Measurements from ENCODE around the gene STK32B. TPM values are rescaled to one million over a fixed set of nuclear protein-coding genes. Genes with fewer than 3 reads are reported as not detected.
A peak's percentile ranks its signal among the peaks of the same experiment; 100 is the strongest.

STK32B gene
- total RNA-seq, 1 experiment from 2014 or later: 11.6 TPM

DNA sequence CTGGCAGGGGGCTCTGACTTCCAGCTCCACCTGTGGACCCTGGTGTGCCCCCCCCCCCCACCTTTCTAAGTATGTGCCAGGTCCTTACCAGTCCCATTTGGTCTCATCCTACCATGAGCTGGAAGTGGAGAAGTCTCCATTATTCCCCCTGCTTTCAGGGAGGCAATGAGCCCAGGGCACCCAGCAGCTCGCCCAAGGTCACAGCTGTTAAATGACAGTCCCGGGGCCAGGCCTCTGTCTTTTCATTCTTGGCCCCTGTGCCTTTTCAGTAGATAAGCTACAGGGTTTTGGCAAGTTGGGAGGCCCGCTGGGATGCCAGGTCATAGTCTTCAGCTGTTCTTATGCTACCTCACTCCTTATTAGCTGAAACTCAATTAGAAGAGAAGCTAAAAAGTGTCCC, 408.0 kb downstream of the STK32B start:
- no peak overlapping the region for H3K4me3 ChIP-seq (ENCODE audit: low read depth in 2 of 2, low read length in 2 of 2)
- intact Hi-C loops (cut with micrococcal nuclease; ENCODE audit: unreplicated experiment) (loop anchor here (2.0 kb wide), 1 partner anchor 408 kb away; the partner anchor contains the start of gene STK32B), in situ Hi-C loops (cut with HindIII; ENCODE audit: low pct_unique_long_range_greater_than_20kb, low sequenced_read_pairs) (no loop called here)
- H3K27ac ChIP-seq (ENCODE audit: low read length): no peak overlapping the region
- TF ChIP-seq, protein P1, sequence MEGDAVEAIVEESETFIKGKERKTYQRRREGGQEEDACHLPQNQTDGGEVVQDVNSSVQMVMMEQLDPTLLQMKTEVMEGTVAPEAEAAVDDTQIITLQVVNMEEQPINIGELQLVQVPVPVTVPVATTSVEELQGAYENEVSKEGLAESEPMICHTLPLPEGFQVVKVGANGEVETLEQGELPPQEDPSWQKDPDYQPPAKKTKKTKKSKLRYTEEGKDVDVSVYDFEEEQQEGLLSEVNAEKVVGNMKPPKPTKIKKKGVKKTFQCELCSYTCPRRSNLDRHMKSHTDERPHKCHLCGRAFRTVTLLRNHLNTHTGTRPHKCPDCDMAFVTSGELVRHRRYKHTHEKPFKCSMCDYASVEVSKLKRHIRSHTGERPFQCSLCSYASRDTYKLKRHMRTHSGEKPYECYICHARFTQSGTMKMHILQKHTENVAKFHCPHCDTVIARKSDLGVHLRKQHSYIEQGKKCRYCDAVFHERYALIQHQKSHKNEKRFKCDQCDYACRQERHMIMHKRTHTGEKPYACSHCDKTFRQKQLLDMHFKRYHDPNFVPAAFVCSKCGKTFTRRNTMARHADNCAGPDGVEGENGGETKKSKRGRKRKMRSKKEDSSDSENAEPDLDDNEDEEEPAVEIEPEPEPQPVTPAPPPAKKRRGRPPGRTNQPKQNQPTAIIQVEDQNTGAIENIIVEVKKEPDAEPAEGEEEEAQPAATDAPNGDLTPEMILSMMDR (IDR thresholded peaks at IDR 0.05): no peak
- TF ChIP-seq SIN3A (IDR thresholded peaks at IDR 0.05; ENCODE audit: borderline replicate concordance, insufficient read depth, low read depth, low read length) (no peak), TCF7L2 (IDR thresholded peaks at IDR 0.05; ENCODE audit: low read depth, low read length) (no peak), POLR2AphosphoS5 (IDR thresholded peaks at IDR 0.05; ENCODE audit: low read depth, low read length) (no peak)
- TF ChIP-seq, protein P2, sequence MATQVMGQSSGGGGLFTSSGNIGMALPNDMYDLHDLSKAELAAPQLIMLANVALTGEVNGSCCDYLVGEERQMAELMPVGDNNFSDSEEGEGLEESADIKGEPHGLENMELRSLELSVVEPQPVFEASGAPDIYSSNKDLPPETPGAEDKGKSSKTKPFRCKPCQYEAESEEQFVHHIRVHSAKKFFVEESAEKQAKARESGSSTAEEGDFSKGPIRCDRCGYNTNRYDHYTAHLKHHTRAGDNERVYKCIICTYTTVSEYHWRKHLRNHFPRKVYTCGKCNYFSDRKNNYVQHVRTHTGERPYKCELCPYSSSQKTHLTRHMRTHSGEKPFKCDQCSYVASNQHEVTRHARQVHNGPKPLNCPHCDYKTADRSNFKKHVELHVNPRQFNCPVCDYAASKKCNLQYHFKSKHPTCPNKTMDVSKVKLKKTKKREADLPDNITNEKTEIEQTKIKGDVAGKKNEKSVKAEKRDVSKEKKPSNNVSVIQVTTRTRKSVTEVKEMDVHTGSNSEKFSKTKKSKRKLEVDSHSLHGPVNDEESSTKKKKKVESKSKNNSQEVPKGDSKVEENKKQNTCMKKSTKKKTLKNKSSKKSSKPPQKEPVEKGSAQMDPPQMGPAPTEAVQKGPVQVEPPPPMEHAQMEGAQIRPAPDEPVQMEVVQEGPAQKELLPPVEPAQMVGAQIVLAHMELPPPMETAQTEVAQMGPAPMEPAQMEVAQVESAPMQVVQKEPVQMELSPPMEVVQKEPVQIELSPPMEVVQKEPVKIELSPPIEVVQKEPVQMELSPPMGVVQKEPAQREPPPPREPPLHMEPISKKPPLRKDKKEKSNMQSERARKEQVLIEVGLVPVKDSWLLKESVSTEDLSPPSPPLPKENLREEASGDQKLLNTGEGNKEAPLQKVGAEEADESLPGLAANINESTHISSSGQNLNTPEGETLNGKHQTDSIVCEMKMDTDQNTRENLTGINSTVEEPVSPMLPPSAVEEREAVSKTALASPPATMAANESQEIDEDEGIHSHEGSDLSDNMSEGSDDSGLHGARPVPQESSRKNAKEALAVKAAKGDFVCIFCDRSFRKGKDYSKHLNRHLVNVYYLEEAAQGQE (IDR thresholded peaks at IDR 0.05; ENCODE audit: insufficient read depth in 1 of 2, low read depth in 2 of 2, low read length in 1 of 2): no peak
- no peaks in the 10 kb centered on the region for H3K36me3 ChIP-seq (ENCODE audit: control insufficient read depth, insufficient read depth, low read length)
- H3K27me3 ChIP-seq (ENCODE audit: control insufficient read depth, insufficient read depth, low read length): no peaks in the 10 kb centered on the region
- H3K9me3 ChIP-seq (ENCODE audit: control insufficient read depth, insufficient read depth, low read depth, low read length): no peaks in the 10 kb centered on the region
- ATAC-seq (no peak), DNase-seq (ENCODE audit: low read depth, low spot score) (no peak)
- no peaks in the 10 kb centered on the region for H3K4me1 ChIP-seq (ENCODE audit: control insufficient read depth, insufficient read depth, low read length)
- CTCF ChIA-PET: no interaction called here
- POLR2A ChIA-PET: no interaction called here
- no TSS peak for BruUV-seq (replicated peaks)

DNA sequence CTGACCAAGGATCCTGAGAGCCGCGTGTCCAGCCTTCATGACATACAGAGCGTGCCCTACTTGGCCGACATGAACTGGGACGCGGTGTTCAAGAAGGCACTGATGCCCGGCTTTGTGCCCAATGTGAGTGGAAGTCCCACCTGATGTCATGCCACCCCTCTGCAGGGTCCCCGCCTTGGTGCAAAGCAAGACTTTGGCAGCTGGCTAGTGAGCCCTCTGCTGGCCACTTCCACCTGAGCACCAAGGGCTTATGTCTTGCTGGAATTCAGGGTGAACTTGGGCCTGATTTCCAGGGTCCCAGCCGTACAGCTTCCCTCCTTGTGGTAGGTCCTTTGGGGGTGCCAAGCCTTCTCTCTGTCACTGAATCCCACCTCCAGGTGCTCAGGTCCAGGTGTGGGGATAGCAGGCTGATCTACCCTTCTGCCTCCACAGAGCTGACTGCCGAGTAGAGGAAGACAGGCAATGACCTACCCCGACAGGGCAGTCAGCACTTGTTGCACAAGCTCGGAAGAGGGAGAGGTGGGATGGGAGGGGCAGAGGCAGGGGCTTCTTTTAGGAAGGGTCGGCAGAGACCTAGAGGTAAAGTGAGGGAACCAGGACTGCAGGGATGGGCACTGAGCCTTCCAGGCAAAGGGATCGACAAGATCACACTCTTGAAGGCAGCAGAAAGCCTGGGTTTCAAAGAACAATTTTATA, 409.0 kb downstream of the STK32B start:
- POLR2A ChIA-PET: no interaction called here
- intact Hi-C loops (cut with micrococcal nuclease; ENCODE audit: unreplicated experiment): no loop called here

More for the DNA sequence above, 409.0 kb downstream of the STK32B start:
- no TSS peak for BruUV-seq (replicated peaks)
- Histone ChIP-seq H3K4me1 (ENCODE audit: control insufficient read depth, insufficient read depth, low read length) (no peaks in the 10 kb centered on the region), H3K27me3 (ENCODE audit: control insufficient read depth, insufficient read depth, low read length) (no peaks in the 10 kb centered on the region), H3K4me3 (ENCODE audit: low read depth in 2 of 2, low read length in 2 of 2) (no peak overlapping the region), H3K9me3 (ENCODE audit: control insufficient read depth, insufficient read depth, low read depth, low read length) (no peaks in the 10 kb centered on the region), H3K36me3 (ENCODE audit: control insufficient read depth, insufficient read depth, low read length) (no peaks in the 10 kb centered on the region), H3K27ac (ENCODE audit: low read length) (no peak overlapping the region)
- TF ChIP-seq, protein P1 (IDR thresholded peaks at IDR 0.05): peak; percentile 80
- no peak for TF ChIP-seq SIN3A (IDR thresholded peaks at IDR 0.05; ENCODE audit: borderline replicate concordance, insufficient read depth, low read depth, low read length)
- CTCF ChIA-PET: no interaction called here
- ATAC-seq (0 out of 2 replicates have a peak, but pooled peaks have one; percentile 56), DNase-seq (ENCODE audit: low read depth, low spot score) (peak; percentile 13)
- in situ Hi-C loops (cut with HindIII; ENCODE audit: low pct_unique_long_range_greater_than_20kb, low sequenced_read_pairs): no loop called here

Data from Panc1 (cell line).